ENCODE results near the gene EIF4G3.
"Not testable (repeated sequence)": the region's sequence is repeated elsewhere in the genome, so short reads cannot be mapped to it uniquely, and the experiment has no call there.

Gene EIF4G3

GRCh38 chr1:21176586-21177555 lies at the start of gene EIF4G3:
EIF4G3 (minus strand) TSS chr1:21176897; CDS start chr1:21002742, 174,155 bp downstream.
- peak; percentile 84 to 92 for DNase-seq

- DNase-seq, result no peak
Measured at GRCh38 chr1:21225065-21225464, 48.4 kb upstream of the EIF4G3 start.

- no peak for DNase-seq
Measured at GRCh38 chr1:21220815-21221214, 44.1 kb upstream of the EIF4G3 start.

GRCh38 chr1:21219674-21220073 lies 43.0 kb upstream of the EIF4G3 start:
- DNase-seq, result no peak

- DNase-seq, result peak in 1 of 2 experiments; percentile 18
Measured at GRCh38 chr1:21217812-21218596, 41.3 kb upstream of the EIF4G3 start.

GRCh38 chr1:21216835-21217811 lies 40.4 kb upstream of the EIF4G3 start:
- DNase-seq, result peak in 1 of 2 experiments; percentile 24

GRCh38 chr1:21212126-21212525 lies 35.4 kb upstream of the EIF4G3 start:
- peak in 1 of 2 experiments; percentile 29 for DNase-seq

GRCh38 chr1:21208137-21208700 lies 31.5 kb upstream of the EIF4G3 start:
- not testable (repeated sequence) for DNase-seq

- no peak for DNase-seq
Measured at GRCh38 chr1:21206117-21206516, 29.4 kb upstream of the EIF4G3 start.

GRCh38 chr1:21205416-21205815 lies 28.7 kb upstream of the EIF4G3 start:
- no peak for DNase-seq

- no peak for DNase-seq
Measured at GRCh38 chr1:21201650-21202049, 25.0 kb upstream of the EIF4G3 start.

- DNase-seq, result not testable (repeated sequence)
Measured at GRCh38 chr1:21201238-21201637, 24.5 kb upstream of the EIF4G3 start.

- DNase-seq, result no peak
Measured at GRCh38 chr1:21200767-21201166, 24.1 kb upstream of the EIF4G3 start.

- DNase-seq, result no peak
Measured at GRCh38 chr1:21198929-21199328, 22.2 kb upstream of the EIF4G3 start.

- no peak for DNase-seq
Measured at GRCh38 chr1:21192871-21193270, 16.2 kb upstream of the EIF4G3 start.

- no peak for DNase-seq
Measured at GRCh38 chr1:21192284-21192683, 15.6 kb upstream of the EIF4G3 start.

- not testable (repeated sequence) for DNase-seq
Measured at GRCh38 chr1:21190771-21191170, 14.1 kb upstream of the EIF4G3 start.

GRCh38 chr1:21189906-21190500 lies 13.3 kb upstream of the EIF4G3 start:
- DNase-seq, result no peak

- no peak for DNase-seq
Measured at GRCh38 chr1:21189421-21189820, 12.7 kb upstream of the EIF4G3 start.

- no peak for DNase-seq
Measured at GRCh38 chr1:21188235-21188634, 11.5 kb upstream of the EIF4G3 start.

GRCh38 chr1:21185221-21185731 lies 8.6 kb upstream of the EIF4G3 start:
- DNase-seq, result no peak
